Ishikawa (cell line): ENCODE results near the gene SPTBN5.

Source experiments
- CREB1 ChIP-seq: IDR thresholded peaks from 2 replicates; pipeline ENCODE4 v1.6.1; 2012; ENCODE audit warnings: low read depth
- EGR1 ChIP-seq: IDR thresholded peaks from 2 replicates; pipeline ENCODE4 v1.6.1; 2012
- EP300 ChIP-seq: IDR thresholded peaks from 2 replicates; pipeline ENCODE4 v1.6.1; 2012; ENCODE audit warnings: borderline replicate concordance
- NFIC ChIP-seq: IDR thresholded peaks from 2 replicates; pipeline ENCODE4 v1.6.1; 2012
- RAD21 ChIP-seq: IDR thresholded peaks from 2 replicates; pipeline ENCODE4 v1.6.1; 2012; ENCODE audit warnings: low read depth
- TAF1 ChIP-seq: IDR thresholded peaks from 2 replicates; pipeline ENCODE4 v1.6.1; 2012; ENCODE audit warnings: low read depth, mild to moderate bottlenecking
- TCF12 ChIP-seq: IDR thresholded peaks from 2 replicates; pipeline ENCODE4 v1.6.1; 2012; ENCODE audit warnings: low read depth
- TEAD4 ChIP-seq: IDR thresholded peaks from 2 replicates; pipeline ENCODE4 v1.6.1; 2012
- ZBTB7A ChIP-seq: IDR thresholded peaks from 2 replicates; pipeline ENCODE4 v1.6.1; 2012; ENCODE audit warnings: low read depth
- TF ChIP-seq, protein P1 (sequence below): IDR thresholded peaks from 2 replicates; pipeline ENCODE4 v1.6.1; 2012; ENCODE audit warnings: low read depth, mild to moderate bottlenecking
- TF ChIP-seq, protein P2 (sequence below): IDR thresholded peaks from 2 replicates; pipeline ENCODE4 v1.6.1; 2012
- TF ChIP-seq, protein P3 (sequence below): IDR thresholded peaks from 2 replicates; pipeline ENCODE4 v1.6.1; 2012

DNA sequence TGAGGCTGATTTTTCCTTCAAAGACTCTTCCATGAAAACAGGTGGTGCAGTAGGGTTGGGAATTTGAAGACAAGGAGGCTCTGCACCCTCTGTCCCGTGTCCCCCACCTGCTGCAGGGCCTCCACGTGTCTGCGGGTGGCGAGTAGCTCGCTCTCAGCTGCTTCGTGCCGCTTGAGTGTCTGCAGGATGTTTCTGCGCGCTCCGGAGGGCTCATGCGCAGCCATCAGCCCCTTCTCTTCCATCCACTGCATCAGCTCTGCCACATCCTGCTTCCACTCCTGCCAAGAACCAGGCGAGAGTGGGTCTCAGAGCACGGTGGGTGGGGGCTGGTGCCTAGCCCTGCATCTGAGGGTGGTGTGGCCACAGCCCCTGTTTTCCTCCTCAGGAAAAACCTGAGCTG is 17.8 kb downstream of the SPTBN5 start:
- TF ChIP-seq, protein P1, sequence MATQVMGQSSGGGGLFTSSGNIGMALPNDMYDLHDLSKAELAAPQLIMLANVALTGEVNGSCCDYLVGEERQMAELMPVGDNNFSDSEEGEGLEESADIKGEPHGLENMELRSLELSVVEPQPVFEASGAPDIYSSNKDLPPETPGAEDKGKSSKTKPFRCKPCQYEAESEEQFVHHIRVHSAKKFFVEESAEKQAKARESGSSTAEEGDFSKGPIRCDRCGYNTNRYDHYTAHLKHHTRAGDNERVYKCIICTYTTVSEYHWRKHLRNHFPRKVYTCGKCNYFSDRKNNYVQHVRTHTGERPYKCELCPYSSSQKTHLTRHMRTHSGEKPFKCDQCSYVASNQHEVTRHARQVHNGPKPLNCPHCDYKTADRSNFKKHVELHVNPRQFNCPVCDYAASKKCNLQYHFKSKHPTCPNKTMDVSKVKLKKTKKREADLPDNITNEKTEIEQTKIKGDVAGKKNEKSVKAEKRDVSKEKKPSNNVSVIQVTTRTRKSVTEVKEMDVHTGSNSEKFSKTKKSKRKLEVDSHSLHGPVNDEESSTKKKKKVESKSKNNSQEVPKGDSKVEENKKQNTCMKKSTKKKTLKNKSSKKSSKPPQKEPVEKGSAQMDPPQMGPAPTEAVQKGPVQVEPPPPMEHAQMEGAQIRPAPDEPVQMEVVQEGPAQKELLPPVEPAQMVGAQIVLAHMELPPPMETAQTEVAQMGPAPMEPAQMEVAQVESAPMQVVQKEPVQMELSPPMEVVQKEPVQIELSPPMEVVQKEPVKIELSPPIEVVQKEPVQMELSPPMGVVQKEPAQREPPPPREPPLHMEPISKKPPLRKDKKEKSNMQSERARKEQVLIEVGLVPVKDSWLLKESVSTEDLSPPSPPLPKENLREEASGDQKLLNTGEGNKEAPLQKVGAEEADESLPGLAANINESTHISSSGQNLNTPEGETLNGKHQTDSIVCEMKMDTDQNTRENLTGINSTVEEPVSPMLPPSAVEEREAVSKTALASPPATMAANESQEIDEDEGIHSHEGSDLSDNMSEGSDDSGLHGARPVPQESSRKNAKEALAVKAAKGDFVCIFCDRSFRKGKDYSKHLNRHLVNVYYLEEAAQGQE = no peak
- TF ChIP-seq CREB1 (no peak), EP300 (no peak), RAD21 (no peak), TEAD4 (no peak), EGR1 (no peak), ZBTB7A (no peak), TAF1 (no peak), TCF12 (no peak), NFIC (no peak)
- TF ChIP-seq, protein P2, sequence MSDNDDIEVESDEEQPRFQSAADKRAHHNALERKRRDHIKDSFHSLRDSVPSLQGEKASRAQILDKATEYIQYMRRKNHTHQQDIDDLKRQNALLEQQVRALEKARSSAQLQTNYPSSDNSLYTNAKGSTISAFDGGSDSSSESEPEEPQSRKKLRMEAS = no peak
- TF ChIP-seq, protein P3, sequence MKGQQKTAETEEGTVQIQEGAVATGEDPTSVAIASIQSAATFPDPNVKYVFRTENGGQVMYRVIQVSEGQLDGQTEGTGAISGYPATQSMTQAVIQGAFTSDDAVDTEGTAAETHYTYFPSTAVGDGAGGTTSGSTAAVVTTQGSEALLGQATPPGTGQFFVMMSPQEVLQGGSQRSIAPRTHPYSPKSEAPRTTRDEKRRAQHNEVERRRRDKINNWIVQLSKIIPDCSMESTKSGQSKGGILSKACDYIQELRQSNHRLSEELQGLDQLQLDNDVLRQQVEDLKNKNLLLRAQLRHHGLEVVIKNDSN = no peak
